Measurements from ENCODE around the gene CCDC110. TPM values are rescaled to one million over a fixed set of nuclear protein-coding genes. Genes with fewer than 3 reads are reported as not detected.

CCDC110 gene
- total and polyA plus RNA-seq, 2 of the 13 experiments (the other 11 are each of a cell fraction or from before 2014, with no cell fraction given): not detected

GRCh38 chr4:185504098-185505047 lies 32.8 kb upstream of the CCDC110 start (continued):
- TF ChIP-seq NFAT5 (CRISPR knock-in tag; IDR thresholded peaks at IDR 0.05): no peak
- no peak for TF ChIP-seq ZNF790 (CRISPR knock-in tag; IDR thresholded peaks at IDR 0.05; ENCODE audit: borderline replicate concordance)
- TF ChIP-seq SAP130 (CRISPR knock-in tag; IDR thresholded peaks at IDR 0.05; ENCODE audit: low read depth): peak; percentile 85
- TF ChIP-seq EEA1 (CRISPR knock-in tag; IDR thresholded peaks at IDR 0.05; ENCODE audit: borderline replicate concordance): no peak
- 0 out of 2 replicates have a peak, but pooled peaks have one; percentile 30 for TF ChIP-seq RFXAP (CRISPR knock-in tag; IDR thresholded peaks at IDR 0.05; ENCODE audit: borderline replicate concordance)
- peak; percentile 35; the same call in 1 of the 2 replicates for TF ChIP-seq ZSCAN29 (CRISPR knock-in tag; conservative IDR thresholded peaks at IDR 0.05)
- no peak for TF ChIP-seq CREBL2 (CRISPR knock-in tag; IDR thresholded peaks at IDR 0.05; ENCODE audit: borderline replicate concordance)
- peak; percentile 18; the same call in 1 of the 2 replicates for TF ChIP-seq ZNF350 (CRISPR knock-in tag; IDR thresholded peaks at IDR 0.05; ENCODE audit: borderline replicate concordance, low read depth)
- peak; percentile 42; the same call in 1 of the 2 replicates for TF ChIP-seq SIN3A (IDR thresholded peaks at IDR 0.05; ENCODE audit: borderline replicate concordance, low read depth, low read length)
- peak; percentile 10 for TF ChIP-seq ZFP36 (IDR thresholded peaks at IDR 0.05; ENCODE audit: borderline replicate concordance, low read depth, low read length, partially characterized antibody)
- no peak for TF ChIP-seq ZNF33B (CRISPR knock-in tag; IDR thresholded peaks at IDR 0.05)
- TF ChIP-seq MAFF (IDR thresholded peaks at IDR 0.05; ENCODE audit: low read depth, low read length): peak; percentile 99
- TF ChIP-seq MBD4 (IDR thresholded peaks at IDR 0.05; ENCODE audit: borderline replicate concordance, low read length): no peak
- peak; percentile 61; the same call in 1 of the 2 replicates for TF ChIP-seq HIVEP1 (CRISPR knock-in tag; IDR thresholded peaks at IDR 0.05)
- TF ChIP-seq TBL1XR1 (IDR thresholded peaks at IDR 0.05; ENCODE audit: borderline replicate concordance, low read length, partially characterized antibody): peak; percentile 44
- TF ChIP-seq RBM22 (optimal IDR thresholded peaks at IDR 0.05; ENCODE audit: low read length): no peak
- TF ChIP-seq TOE1 (CRISPR knock-in tag; IDR thresholded peaks at IDR 0.05): no peak
- TF ChIP-seq POGZ (CRISPR knock-in tag; IDR thresholded peaks at IDR 0.05): peak; percentile 87
- TF ChIP-seq MXI1 (IDR thresholded peaks at IDR 0.05; ENCODE audit: borderline replicate concordance, low read depth, low read length): peak; percentile 75; the same call in 1 of the 3 replicates
- TF ChIP-seq YY1 (IDR thresholded peaks at IDR 0.05; ENCODE audit: insufficient read depth, insufficient replicate concordance, low read depth, low read length): peak; percentile 70
- no peak for TF ChIP-seq BCL3 (CRISPR knock-in tag; IDR thresholded peaks at IDR 0.05)
- TF ChIP-seq CREM (IDR thresholded peaks at IDR 0.05): peak; percentile 72
- no peak for TF ChIP-seq CREM (CRISPR knock-in tag; IDR thresholded peaks at IDR 0.05)
- TF ChIP-seq CENPX (CRISPR knock-in tag; IDR thresholded peaks at IDR 0.05): no peak
